GM21390 (cell line): ENCODE results near the gene ANKS4B.
A peak's percentile ranks its signal among the peaks of the same experiment; 100 is the strongest.
"Not testable (repeated sequence)": the region's sequence is repeated elsewhere in the genome, so short reads cannot be mapped to it uniquely, and the experiment has no call there.

Experiments
- ATAC-seq: cut with Tn5 transposase; IDR thresholded peaks from one replicate; pipeline ENCODE4 v1.9.1; 2021; ENCODE audit not compliant: unreplicated experiment

The ANKS4B gene

DNA sequence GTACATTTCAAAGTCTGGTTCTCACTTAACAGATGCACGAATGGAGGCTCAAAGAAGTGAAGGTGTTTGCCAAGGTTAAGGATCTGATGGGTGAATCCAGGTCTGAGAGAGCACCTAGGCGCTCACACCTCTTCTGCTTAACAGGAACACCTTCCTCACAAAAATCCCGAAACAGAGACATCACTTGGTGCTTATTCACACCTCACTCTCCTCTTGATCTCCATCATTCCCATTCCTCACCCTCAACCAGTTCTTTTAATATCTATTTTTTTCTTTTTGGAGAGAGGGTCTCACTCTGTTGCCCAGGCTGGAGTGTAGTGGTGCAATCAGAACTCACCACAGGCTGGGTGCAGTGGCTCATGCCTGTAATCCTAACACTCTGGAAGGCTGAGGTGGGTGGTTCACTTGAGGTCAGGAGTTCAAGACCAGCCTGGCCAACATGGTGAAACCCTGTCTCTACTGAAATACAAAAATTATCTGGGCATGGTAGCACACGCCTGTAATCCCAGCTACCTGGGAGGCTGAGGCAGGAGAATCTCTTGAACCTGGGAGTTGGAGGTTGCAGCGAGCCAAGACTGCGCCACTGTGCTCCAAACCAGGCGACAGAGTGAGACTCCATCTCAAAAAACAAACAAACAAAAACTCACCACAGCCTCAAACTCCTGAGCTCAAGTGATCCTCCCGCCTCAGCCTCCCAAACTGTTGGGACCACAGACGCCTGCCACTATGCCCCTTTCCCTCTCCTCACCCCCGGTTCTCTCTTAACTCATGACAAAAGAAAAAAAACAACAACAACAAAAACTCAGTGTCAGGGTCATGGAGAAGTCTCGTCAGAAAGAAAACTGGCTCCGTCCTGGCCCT, 29.5 kb downstream of the ANKS4B start:
- no peak for ATAC-seq

GRCh38 chr16:21263640-21264570, 30.4 kb downstream of the ANKS4B start:
- peak; percentile 85 for ATAC-seq

DNA sequence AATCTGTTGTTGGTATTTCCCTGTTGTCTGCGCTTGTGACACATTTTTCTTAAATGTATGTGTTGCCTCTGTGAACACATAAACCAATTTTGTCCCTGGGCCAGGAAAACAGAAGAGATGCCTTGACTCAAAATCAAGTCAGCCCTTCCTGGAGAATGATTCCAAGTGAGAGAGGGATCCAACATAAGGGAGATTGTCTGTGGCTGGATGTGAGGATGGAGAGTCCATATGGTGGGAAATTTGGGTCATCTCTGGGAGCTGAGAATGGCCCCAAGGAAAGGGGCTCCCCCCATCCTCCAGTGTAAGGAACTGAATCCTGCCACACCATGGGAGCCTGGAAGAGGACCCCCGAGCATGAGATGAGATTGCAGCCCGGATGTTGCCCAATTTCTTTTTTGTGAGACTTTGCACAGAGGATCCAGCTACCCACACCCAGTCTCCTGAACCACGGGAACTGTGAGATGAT, 31.1 kb downstream of the ANKS4B start:
- no peak for ATAC-seq

DNA sequence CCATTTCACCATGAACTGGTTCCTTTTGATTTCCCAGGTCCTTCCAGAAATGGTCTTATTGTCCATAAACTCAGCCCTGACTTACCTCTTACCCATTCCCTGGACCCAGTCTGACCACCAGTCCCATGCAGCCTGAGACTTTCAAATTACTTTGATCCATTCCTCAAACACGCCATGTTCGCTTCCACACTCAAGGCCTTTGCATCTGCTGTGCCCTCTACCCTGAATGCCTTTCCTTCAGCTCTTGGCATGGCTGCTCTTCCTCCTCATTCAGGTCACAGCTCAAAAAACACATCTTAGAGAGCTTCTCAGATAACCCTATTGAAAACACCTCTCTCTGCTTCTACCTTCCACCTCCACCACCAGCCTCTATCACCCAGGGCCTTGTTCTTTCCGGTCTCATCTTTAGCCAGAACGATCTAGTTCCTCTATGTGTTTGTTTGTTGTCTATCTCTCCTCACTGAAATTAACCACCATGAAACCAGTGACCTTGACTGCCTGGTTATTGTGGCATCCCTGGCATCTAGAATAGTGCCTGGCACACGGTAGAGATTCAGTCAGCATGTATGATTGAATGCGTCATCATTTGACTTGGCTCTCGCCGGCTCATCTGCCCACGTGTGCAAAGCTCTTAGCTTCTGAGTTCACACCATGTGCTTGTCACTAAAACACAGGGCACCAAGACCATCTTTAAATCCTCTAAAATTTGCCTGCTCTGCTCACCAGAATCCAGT, 31.8 kb downstream of the ANKS4B start:
- no peak for ATAC-seq

DNA sequence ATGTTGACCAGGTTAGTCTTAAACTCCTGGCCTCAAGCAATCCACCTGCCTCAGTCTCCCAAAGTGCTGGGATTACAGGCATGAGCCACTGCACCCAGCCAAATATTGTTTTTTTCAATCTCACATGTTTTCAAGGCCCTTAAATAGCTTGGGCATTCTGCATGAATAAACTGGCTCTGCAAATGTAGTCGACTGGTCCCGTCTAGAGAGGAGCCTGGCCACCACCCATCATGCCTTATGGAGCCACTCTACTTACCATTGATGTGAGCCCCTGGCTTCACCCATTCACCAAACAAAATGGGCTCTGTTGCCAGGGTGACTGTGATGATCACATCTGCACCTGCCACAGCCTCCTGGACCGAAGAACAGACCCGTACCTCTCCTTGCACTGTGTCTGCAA, 33.8 kb downstream of the ANKS4B start:
- ATAC-seq, result no peak

GRCh38 chr16:21268236-21268635, 34.7 kb downstream of the ANKS4B start:
- ATAC-seq, result no peak

- ATAC-seq, result no peak
Measured at GRCh38 chr16:21272253-21272652, 38.8 kb downstream of the ANKS4B start.

DNA sequence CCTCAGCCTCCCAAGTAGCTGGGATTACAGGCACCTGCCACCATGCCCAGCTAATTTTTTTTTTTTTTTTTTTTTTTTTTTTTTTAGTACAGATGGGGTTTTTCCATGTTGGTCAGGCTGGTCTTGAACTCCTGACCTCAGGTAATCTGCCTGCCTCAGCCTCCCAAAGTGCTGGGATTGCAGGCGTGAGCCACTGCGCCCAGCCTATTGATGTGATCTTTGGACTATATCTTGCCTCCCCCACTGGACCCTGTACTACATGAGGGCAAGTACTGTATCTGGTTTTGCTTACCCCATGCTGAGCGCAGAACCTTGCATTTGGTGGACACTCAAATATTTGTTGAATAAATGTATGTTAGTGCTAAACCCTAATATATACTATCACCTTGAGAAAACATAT, 39.3 kb downstream of the ANKS4B start:
- ATAC-seq, result not testable (repeated sequence)

DNA sequence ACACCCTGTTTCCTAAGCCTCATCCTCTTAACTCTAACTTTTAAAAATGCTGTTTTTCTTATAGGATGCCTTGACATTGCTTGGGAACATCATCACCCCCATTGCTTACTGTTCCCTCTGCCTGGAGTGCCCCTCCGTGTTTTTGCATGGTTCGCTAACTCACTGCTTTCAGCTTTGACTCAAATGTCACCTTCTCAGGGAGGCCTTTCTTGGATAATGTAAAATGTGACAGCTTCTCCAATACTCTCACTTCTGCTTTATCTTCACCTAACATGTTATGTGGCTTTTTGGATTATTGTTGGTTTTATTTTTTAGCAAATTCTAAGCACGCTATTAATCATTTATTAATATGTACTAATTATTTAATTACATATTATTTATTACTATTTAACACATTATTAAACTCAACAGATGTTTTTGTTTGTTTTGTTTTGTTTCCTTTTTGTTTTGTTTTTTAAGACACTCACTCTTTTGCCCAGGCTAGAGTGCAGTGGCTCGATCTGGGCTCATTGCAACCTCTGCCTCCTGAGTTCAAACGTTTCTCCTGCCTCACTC, 40.8 kb downstream of the ANKS4B start:
- ATAC-seq, result no peak

DNA sequence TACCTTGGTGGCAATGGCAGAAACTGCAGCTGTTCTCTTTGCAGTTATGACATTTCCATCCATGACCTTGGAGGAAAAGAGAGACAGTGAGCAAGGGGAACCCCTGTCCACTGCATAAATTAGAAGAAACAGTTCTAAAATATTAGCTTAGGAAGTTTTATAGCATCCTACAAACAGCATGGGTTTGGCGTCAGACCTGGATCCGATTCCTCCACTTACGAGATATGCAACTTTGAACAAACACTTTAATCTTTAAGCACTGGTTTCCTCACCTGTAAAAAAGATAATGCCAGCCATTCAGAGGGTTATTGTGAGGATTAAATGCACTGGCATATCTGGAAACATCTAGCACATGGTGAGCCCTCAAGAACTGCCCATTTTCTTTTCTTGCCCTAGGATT, 42.0 kb downstream of the ANKS4B start:
- no peak for ATAC-seq

DNA sequence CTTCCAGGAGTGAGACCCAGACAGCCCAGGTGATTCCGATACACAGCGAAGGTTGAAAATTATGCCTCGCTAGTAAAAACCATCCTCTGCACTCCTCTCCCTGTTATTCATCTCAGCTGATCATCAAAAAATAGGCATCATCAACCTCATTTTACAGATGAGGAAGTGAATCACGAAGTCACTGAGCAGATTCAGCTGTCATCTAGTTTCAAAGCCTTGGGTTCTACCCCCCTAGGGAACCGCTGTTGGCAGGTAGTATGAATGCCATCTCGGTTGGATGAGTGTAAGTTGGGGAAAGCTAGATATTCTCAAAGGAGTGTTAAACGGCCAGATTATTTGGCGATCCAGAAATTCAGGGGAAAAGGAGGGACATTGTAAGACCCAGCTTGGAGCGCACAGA, 42.6 kb downstream of the ANKS4B start:
- ATAC-seq, result peak; percentile 46

GRCh38 chr16:21277045-21277926, 43.8 kb downstream of the ANKS4B start:
- ATAC-seq, result no peak

DNA sequence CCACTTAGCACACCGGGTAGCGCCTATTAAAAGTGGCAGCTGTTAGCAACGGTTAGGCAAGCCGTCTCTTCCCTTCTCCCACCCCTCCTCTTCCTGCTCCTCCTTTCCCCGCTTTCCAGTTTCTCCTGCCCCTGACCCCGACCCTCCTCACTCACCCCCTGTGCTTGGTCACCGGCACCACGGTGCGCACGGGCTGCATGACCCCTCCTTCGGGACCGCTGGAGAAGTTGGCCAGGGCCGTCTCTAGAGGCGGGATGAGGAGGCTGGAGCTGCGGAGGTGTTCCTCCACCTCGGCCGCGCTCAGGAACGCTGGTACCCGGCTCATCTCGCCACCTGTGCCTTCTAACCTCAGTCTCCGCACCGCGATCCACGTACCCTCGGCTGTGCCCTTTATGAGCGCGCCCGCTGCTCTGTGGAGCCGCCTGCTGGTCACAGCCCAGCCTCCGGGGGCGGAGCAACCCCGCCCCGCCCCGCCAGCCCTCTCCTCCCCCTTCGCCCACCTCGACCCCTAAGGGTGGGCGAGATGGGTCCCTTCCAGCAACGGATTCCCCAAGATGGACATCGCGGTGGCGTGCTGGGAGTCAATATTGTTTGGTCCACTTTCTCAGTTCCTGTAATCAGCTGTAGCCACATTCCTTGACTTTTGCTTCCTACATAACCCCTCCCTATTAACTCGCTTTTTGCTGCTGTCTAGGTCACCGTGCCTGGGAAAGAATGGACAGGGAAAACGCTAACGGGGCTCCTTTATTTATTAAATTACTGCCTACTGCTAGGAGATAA, 44.6 kb downstream of the ANKS4B start, which contains the start of gene CRYM:
TSS of gene CRYM (minus strand) at position 364 of the 780 bp plus-strand sequence. CDS start at position 325, 39 bp downstream.
- ATAC-seq, result no peak

- no peak for ATAC-seq
Measured at GRCh38 chr16:21279501-21279900, 46.0 kb downstream of the ANKS4B start.

DNA sequence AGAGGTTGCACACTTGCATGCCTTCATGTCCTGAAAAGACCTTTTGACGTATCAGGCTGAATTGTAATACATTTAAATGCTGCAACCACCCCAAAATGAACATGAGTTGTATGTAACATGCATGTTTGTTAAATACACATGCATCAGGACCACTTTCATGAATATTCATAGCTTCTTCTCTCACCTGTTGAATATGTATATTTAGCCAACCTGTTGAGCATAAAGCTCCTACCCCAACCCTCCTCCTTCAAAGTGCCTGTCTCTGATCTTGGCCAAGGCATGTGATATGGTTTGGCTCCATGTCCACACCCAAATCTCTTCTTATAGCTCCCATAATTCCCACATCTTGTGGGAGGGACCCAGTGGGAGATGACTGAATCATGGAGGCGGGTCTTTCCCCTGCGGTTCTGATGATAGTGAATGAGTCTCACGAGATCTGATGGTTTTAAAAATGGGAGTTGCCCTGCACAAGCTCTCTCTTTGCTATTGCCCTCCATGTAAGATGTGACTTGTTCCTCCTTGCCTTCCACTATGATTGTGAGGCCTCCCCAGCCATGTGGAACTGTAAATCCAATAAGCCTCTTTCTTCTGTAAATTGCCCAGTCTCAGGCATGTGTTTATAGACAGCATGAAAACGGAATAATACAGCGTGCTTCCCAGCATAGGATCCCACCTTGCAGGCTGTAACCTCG, 48.3 kb downstream of the ANKS4B start:
- ATAC-seq, result no peak

DNA sequence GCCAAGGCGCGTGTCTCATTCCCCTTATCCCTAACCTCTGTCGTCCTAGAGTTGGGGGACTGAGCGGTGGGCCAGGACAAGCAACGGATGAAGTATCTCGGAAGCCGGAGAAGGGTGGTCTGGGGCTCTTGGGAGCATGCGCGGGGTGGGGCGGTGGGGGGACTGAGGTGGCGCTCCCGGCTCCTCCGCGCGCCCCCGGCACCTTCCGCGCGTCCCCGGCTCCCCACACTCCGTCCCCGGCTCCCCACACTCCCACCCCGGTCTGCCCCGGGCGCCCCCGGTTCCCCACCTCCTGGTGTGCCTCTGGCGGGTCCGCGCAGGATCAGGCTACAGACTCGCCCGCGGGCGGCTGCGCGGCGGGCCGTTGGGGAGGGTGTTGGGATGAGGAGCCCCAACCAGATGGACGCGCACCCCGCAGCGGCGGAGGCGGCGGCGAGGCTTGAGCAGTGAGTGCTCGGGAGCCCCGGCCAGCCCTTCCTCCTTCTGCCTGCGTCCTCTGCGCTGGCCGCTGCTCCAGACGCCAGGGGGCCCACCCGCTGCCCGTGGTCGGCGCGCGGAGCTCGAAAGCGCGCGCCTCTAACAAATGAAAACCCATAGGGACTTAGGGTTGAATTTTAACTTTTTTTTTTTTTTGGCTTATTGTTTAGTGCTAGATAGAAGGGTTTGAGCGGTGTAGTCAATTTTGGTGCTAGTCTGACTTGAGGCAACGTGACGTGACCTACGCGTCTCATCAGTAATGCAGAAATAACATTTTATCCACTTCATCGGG, 50.2 kb downstream of the ANKS4B start:
- ATAC-seq, result no peak

DNA sequence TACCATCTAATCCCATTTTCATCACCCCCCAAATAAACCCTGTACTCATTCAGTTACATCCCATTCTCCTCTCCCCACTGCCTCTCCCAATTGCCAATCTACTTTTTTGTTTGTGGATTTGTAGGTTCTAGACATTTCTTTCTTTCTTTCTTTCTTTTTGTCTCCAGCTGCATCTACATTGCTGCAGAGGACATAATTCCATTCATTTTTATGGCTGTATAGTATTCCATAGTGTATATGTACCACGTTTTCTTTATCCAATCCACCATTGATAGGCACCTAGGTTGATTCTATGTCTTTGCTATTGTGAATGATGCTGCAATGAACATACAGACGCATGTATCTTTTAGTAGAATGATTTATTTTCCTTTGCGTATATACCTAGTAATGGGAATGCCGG, 50.9 kb downstream of the ANKS4B start:
- ATAC-seq, result no peak

- ATAC-seq, result no peak
Measured at GRCh38 chr16:21285314-21285713, 51.8 kb downstream of the ANKS4B start.
